Stimulated activated CD4-positive, alpha-beta T cell treated with anti-CD3 and anti-CD28 coated beads, Interleukin-4, amount 100 ng/mL, for 4 hours (primary cell): Measurements from ENCODE around the gene AHNAK.
A peak's percentile ranks its signal among the peaks of the same experiment; 100 is the strongest.
"Not testable (repeated sequence)": the region's sequence is repeated elsewhere in the genome, so short reads cannot be mapped to it uniquely, and the experiment has no call there.

Experiments used
- DNase-seq, 2 experiments: peaks; one replicate each; pipeline ENCODE4 v3.0.0-alpha.2; 2020

The AHNAK gene

DNA sequence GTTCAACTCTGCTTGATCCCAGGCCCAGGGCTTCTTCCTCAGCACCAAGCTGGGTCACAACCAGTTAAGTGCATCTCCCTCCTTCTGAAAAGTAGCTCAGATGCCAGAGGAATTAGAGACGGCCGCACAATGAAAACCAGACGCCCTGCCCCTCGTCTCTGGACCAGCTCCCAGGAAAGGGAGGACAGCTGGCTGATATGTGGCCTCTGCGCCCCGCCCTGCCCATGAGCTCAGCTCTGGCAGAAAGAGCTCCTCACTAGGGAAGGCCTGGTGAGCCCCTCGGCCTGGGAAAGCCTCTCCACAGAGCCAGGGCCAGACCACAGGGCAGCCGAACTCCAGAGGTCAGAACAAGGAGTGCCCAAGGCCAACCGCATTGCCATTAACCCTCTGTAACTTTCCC, 145.8 kb downstream of the AHNAK start:
- no peak for DNase-seq

DNA sequence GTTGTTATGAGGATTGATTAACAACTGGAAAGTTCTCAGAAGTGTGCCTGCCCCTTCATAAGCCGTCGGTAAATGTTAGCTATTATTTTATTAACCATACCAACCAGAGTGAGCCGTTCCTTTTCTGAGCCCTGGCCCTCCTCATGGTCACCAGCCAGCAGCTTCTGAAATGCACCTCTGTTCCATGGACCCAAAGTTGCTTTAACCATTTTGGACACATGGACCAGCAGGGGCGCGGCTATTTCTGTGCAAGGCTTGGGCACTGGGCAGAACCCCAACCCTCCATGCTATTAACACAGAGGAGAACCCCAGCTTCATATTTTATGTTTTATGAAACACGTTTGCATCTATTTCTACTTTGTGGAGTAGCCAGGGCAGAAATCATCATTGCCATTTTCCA, 146.3 kb downstream of the AHNAK start:
- no peak for DNase-seq

DNA sequence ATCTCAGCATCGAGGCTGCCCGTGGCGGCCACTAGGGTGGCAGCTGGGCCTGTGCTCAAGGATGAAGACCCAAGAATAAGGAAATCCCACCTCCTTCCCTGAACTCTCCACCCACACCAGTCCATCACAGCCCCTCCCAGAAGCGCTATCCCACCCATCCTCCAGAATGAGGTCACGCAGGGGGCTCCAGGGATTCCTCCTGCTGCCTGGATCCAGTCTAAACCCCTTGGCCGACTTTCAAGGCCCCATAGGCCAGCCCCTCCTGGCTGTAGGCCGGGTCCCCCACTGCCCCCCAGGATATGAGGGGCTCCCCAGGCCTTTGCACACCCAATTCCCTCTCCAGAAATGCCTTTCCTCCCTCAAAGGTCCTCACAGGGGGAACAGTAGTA, 146.7 kb downstream of the AHNAK start:
- no peak for DNase-seq

DNA sequence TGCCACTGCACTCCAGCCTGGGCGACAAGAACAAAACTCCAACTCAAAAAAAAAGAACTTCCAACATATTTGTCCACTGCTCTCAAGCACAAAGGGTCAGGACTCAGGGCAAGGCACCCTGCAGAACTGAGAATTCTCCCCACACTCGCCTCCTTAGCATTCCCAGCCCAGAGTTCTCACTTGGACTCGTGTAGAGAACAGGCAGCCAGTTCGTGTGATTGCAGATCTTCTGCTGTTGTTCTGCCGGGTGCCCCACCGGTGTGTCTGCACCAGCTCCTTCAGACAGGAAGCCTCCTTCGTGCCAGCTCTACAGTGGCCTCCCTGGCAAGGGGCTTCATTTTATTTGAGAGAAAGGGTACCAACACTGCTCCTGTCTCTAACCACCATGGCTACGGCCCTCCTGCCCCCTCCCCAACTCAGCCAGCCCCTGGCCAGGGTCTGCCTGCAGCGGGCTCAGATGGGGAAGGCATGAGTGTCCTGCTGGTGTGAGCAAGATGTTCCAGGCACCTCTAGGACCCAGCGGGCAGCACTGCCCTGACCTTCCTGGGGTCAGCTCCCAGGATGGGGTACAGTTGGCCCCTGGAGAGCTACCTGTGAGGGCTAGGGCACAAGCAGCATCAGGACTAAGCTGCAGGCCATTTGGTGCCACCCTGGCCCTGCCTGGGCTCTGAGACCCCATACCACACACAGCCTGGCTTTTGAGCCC, 147.3 kb downstream of the AHNAK start:
- DNase-seq: no peak

DNA sequence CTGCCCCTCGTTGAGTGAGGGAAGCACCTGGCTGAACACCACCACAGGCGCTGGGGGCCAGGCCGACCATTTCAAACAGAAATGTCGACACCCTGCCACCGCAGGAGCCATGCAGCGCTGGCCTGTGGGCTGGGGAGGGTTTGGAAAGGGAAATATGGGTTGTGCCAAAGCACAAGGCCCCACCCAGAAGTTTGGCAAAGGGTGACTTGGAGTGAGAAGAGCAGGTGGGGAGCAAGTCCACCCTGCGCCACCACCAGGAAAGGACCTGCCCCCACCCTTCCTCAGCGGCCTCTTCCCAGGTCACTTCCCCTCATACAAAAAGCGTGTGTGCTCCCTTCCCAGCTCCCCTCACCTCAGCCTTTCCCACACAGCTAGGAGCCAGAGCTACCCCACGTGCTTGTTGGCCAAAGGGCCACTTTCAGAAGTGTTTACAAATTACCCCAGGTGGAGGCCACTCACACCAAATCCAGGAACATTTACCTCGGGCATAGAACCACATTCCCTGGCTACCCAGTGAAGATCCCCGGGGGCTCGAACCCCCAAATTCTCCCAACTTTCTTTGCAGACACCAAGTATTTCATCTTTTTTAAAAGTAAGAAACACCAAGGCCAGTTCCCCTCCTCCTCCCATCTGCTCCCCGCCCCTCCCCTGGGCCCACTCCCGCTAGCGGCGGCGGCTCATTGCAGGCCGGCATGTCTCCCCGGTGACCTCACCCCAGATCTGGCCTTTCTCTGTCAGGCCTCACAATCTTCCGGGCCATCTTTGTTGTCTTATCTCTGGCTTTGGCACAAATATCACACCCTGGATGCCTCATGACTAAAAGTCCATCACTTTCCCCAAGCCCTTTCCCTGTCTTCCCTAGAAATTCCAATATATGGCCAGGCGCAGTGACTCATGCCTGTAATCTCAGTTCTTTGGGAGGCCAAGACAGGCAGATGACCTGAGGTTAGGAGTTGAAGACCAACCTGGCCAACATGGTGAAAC, 148.3 kb downstream of the AHNAK start:
- no peak for DNase-seq

DNA sequence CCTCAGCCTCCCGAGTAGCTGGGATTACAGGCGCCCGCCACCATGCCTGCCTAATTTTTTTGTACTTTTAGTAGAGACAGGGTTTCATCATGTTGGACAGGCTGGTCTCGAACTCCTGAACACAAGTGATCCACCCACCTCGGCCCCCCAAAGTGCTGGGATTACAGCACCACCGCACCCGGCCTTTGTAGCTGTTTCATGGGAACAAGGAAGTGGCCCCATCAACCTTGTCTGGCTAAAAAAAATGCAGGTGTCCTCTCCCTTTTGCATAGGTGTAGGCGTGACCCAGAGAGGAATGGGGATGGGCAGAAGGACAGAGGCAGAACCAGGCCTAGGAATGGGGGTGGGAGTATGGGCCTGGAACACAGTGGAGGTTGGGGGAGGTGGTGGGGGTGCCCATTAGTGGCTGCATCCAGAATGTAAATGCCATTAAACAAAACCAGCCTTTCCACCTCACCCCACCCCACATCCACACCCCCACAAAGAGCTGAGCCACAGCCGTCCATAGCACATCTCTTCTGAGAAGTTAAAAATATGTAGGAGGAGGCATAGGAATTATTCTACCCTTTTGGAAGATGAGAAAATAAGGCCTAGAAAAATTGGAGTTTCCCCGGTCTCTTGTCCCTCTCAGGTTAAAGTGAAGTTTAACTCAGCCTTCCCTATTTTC, 150.6 kb downstream of the AHNAK start:
- DNase-seq: no peak

DNA sequence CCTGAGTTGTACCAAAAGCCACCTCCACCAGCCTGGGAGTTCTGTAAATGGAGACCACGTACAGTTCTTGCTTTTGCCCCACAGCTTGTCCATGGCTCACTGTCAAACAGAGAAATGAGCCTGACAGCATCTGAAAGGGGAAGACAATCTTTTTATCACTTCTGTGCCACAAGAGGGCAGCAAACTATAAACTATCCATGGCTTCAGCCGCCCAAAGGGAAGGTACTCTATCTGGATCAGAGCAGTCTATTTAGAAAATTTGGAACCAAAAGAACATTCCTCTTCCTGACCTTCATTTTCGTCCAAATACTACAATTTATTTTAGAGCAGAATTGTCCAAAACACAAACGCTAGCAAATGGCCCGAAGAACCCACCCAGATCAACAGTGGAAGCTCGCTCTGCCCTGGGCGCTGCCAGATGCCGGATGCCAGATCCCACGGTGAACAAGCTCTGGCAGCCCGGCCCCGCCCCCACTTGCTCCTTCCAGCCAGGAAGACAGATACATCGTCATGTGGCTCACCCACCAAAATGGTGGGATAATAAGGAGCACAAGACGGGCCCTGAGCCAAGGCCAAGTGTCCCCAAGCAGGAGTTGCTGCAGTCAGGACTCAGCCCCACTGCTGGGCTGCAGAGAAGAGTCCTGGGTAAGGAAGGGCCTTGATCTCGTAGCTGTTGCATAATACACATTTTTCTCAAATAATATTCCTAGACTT, 151.6 kb downstream of the AHNAK start:
- peak in 1 of 2 experiments; percentile 39 for DNase-seq

DNA sequence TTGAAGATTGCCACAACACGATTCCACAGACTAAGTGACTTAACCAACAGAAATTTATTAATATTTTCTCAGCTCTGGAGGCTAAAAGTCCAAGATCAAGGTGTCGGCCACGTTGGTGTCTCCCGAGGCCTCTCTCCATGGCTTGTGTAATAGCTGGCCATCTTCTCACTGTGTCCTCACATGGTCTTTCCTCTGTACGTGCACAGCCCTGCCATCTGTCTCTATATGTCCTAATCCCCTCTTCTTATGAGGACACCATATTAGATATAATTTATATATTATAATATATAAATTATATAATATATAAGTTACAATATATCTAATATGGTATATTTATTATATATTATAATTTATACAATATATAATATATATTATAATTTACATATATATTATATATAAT, 152.9 kb downstream of the AHNAK start:
- DNase-seq: no peak

DNA sequence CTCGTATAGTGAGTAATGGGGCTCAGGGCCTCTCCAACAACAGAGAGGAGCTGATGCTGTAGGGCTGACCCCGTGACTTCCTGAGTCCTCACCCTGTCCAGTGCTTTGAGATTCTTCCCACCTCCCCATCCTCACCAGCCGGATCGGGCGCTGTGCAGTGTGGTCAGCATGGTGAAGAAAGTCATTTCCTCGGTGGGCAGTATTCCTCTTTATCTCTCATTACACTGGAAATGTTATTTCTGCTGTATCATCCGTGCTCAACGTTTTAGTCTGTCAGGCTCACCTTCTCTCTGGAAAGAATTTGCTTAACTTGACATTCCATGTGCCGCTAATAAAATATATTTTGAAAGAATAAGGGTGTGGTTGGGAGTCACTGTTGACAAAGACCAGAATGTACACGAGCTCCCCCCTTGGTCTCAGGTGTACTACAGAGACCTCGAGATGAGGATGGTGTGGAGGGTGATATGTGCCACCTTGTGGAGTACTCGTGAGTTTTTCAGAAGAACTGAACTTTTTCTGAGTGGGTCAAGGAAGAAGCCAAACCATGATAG, 153.5 kb downstream of the AHNAK start:
- peak in 1 of 2 experiments; percentile 23 for DNase-seq

DNA sequence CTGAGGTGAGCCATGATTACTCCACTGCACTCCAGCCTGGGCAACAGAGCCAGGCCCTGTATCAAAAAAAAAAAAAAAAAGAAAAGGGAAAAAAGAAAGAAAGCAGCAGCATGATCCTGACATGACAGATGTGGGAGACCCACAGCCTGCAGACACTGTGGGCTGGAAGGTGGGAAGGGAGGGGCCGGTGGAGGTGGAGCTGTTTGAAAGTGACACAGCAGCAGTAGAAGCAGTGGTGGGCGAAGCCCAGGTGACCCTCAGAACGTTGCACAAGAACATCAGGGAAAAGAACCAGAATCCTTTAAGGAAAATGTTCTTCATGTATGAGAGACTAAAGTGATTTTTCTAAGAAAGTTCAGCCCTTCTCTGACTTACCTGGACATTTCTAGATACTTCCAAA, 154.1 kb downstream of the AHNAK start:
- no peak for DNase-seq

DNA sequence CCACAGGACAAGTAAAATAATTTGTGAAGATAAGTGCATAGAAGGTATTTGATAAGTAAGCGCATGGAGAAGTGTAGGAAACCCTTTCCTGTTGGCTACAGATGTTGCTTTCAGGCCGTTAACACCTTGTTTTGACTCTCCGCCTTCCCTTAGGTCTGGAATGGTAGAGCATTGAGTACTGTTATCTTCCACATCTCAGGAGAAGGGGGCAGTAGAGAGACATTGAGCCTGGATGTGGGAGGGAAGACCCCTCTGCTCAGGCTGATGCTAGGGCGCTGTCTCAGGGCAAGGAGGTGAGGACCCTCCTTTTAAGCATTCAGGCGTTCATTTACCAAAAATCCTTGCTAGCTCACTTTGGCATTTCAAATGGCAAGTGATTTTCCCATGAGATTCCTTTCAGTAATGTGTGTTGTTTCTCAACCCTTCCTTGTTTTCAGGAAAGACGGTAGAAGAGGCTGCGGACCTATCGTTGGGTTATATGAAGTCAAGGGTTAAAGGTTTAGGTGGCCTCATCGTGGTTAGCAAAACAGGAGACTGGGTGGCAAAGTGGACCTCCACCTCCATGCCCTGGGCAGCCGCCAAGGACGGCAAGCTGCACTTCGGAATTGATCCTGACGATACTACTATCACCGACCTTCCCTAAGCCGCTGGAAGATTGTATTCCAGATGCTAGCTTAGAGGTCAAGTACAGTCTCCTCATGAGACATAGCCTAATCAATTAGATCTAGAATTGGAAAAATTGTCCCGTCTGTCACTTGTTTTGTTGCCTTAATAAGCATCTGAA, 154.8 kb downstream of the AHNAK start:
- DNase-seq: no peak

DNA sequence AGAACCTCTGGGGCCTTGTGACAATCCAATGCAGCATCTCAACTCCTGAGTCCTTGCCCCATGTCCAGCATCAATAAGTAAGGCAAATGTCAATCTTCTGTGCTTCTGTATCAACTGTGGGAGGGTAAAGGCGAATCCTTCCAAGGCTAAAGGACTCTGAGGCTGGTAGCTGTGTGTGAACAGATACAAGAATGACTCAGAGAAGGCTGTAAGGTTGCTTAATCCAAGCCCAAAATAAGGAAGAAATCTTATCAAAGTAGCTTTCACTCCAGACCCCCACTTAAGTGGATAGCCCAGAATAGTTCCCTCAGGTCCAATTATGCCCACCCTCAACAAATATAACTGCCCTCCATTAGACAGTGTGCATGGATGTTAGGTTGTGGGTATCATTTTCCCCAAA, 155.9 kb downstream of the AHNAK start:
- no peak for DNase-seq

DNA sequence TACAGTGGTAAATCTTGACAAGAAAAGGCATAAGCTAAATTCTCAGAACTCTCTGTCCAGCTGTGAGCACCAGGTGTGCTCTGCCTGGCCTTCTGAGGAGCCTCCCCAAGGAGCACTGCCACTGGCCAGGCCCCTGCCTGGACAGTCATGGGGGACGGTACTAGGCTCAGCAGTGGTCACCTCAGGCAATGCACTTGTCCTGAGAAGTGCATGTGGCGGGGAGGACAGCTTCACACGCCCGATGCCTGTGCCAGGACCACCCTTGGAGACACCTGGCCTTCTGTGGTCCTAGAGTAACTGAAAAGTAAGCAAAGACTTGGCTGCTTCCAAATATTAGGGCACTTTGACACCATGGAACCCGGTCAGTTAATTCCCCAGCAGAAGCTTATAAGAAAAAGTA, 156.4 kb downstream of the AHNAK start:
- DNase-seq: no peak

DNA sequence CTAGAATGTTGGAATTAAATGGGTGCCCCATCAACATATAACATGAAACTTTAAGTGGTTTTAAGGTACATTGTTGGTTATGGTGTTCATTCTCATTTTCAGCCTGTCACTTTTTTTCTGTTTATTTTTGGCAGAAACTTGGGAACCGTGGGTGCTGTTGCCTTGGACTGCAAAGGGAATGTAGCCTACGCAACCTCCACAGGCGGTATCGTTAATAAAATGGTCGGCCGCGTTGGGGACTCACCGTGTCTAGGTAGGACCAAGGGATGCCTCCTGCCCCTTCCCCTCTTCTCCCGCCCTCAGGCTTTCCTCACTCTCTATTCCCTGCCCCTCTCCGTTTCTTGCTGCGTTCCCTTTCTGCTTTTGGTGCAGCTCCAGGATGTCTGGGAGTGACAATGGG, 157.6 kb downstream of the AHNAK start:
- DNase-seq: no peak

DNA sequence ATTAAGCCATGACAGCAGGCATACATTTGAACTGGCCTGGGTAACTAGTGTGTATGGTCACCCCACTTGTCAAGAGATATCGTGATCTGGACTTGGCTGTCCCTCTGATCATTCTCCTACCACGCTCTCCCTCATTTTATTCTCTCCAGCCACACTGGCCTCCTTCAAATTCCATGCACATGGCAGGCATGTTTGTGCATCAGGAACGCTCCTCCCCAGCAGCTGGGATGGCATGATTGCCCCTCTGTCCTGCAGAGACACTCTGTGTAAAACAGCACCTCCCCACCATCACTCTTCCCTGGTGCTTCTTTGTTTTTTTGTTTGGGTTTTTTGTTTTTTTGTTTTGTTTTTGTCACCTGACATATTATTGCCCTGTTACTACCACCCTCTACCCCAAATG, 159.2 kb downstream of the AHNAK start:
- DNase-seq: no peak

DNA sequence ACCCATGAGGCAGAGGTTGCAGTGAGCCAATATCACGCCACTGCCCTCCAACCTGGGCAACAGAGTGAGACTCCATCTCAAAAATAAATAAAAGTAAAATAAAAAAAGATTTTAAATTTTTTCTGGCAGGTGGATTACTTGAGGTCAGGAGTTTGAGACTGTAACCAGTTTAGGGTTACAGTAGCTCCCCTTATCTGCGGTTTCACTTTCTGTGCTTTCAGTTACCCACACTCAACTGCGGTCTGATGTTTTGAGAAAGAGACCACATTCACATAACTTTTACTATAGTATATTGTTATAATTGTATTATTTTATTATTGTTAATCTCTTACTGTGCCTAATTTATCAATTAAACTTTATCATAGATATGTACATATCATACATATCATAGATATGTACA, 160.5 kb downstream of the AHNAK start:
- not testable (repeated sequence) for DNase-seq

DNA sequence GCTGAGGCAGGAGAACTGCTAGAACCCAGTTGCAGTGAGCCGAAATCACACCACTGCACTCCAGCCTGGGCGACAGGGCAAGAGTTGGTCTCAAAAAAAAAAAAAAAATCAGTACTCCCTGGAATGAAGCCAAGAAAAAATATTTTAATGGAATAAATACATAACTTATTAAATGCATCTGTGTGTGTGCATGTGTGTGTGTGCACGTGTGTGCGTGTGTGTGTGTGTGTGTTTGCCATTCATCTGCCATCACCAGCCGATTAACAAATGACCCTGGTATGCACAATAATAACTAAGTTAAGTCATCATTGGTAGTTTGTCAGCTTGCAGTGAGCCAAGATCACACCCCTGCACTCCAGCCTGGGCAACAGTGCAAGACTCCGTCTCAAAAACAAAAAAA, 162.8 kb downstream of the AHNAK start:
- DNase-seq: no peak
